ENCODE results near the gene CTSF.
A peak's percentile ranks its signal among the peaks of the same experiment; 100 is the strongest.
"Not testable (repeated sequence)": the region's sequence is repeated elsewhere in the genome, so short reads cannot be mapped to it uniquely, and the experiment has no call there.

The CTSF gene

GRCh38 chr11:66568124-66568916, at the start of gene CTSF:
Gene CTSF (minus strand): TSS chr11:66568606. CDS start chr11:66568486, 120 bp downstream.
- H3K4me1 Mint-ChIP-seq (ENCODE audit: low read depth): peaks cover 12% of the 10 kb centered on the region
- peak within 1 kb of the TSS; percentile 67 for H3K27ac Mint-ChIP-seq
- H3K9me3 Mint-ChIP-seq: no peaks in the 10 kb centered on the region
- H3K27me3 Mint-ChIP-seq: no peaks in the 10 kb centered on the region
- no peaks in the 10 kb centered on the region for H3K36me3 Mint-ChIP-seq (ENCODE audit: low read depth)
- DNase-seq: peak; percentile 82
- H3K4me3 Mint-ChIP-seq: peak within 1 kb of the TSS; percentile 68

- H3K9me3 Mint-ChIP-seq: no peaks in the 10 kb centered on the region
- H3K27ac Mint-ChIP-seq: peak overlapping the region; percentile 100
- H3K36me3 Mint-ChIP-seq (ENCODE audit: low read depth): peaks cover 69% of the 10 kb centered on the region
- H3K4me1 Mint-ChIP-seq (ENCODE audit: low read depth): peaks cover 47% of the 10 kb centered on the region
- no peaks in the 10 kb centered on the region for H3K27me3 Mint-ChIP-seq
- DNase-seq: no peak
- H3K4me3 Mint-ChIP-seq: peak overlapping the region; percentile 99
Measured at GRCh38 chr11:66617155-66617834, 48.9 kb upstream of the CTSF start.

- DNase-seq: peak; percentile 98
- Mint-ChIP-seq H3K4me3 (peak within 1 kb of the TSS; percentile 99), H3K27ac (peak within 1 kb of the TSS; percentile 100), H3K4me1 (ENCODE audit: low read depth) (peaks cover 40% of the 10 kb centered on the region), H3K9me3 (no peaks in the 10 kb centered on the region), H3K36me3 (ENCODE audit: low read depth) (peaks cover 61% of the 10 kb centered on the region), H3K27me3 (no peaks in the 10 kb centered on the region)
Measured at GRCh38 chr11:66616379-66617154, 48.2 kb upstream of the CTSF start, which contains the start of gene RBM14. Gene RBM14 (plus strand): TSS chr11:66616630. CDS start chr11:66616721, 91 bp downstream.

- Mint-ChIP-seq H3K36me3 (ENCODE audit: low read depth) (peaks cover 39% of the 10 kb centered on the region), H3K4me1 (ENCODE audit: low read depth) (peaks cover 31% of the 10 kb centered on the region), H3K27me3 (no peaks in the 10 kb centered on the region), H3K27ac (no peak overlapping the region), H3K4me3 (no peak overlapping the region), H3K9me3 (no peaks in the 10 kb centered on the region)
- no peak for DNase-seq
Measured at GRCh38 chr11:66614073-66614472, 45.7 kb upstream of the CTSF start.

- peaks cover 20% of the 10 kb centered on the region for H3K4me1 Mint-ChIP-seq (ENCODE audit: low read depth)
- DNase-seq: no peak
Measured at GRCh38 chr11:66612458-66612857, 44.1 kb upstream of the CTSF start.

GRCh38 chr11:66609721-66610617, 41.6 kb upstream of the CTSF start:
- Mint-ChIP-seq H3K4me1 (ENCODE audit: low read depth) (peaks cover 10% of the 10 kb centered on the region), H3K27me3 (no peaks in the 10 kb centered on the region), H3K4me3 (no peak overlapping the region), H3K27ac (peak overlapping the region; percentile 31), H3K9me3 (no peaks in the 10 kb centered on the region), H3K36me3 (ENCODE audit: low read depth) (peaks cover 17% of the 10 kb centered on the region)
- DNase-seq: no peak

More at GRCh38 chr11:66612458-66612857, 44.1 kb upstream of the CTSF start:
- Mint-ChIP-seq H3K4me3 (no peak overlapping the region), H3K36me3 (ENCODE audit: low read depth) (peaks cover 25% of the 10 kb centered on the region), H3K27ac (no peak overlapping the region), H3K9me3 (no peaks in the 10 kb centered on the region), H3K27me3 (no peaks in the 10 kb centered on the region)

- no peak overlapping the region for H3K27ac Mint-ChIP-seq
- peaks cover 10% of the 10 kb centered on the region for H3K4me1 Mint-ChIP-seq (ENCODE audit: low read depth)
- H3K9me3 Mint-ChIP-seq: no peaks in the 10 kb centered on the region
- no peak overlapping the region for H3K4me3 Mint-ChIP-seq
- no peak for DNase-seq
- peaks cover 28% of the 10 kb centered on the region for H3K36me3 Mint-ChIP-seq (ENCODE audit: low read depth)
- H3K27me3 Mint-ChIP-seq: no peaks in the 10 kb centered on the region
Measured at GRCh38 chr11:66607126-66607834, 38.9 kb upstream of the CTSF start.

GRCh38 chr11:66606608-66607007, 38.2 kb upstream of the CTSF start:
- H3K27ac Mint-ChIP-seq; H3K4me1 Mint-ChIP-seq (ENCODE audit: low read depth); H3K27me3 Mint-ChIP-seq; DNase-seq; H3K4me3 Mint-ChIP-seq; H3K9me3 Mint-ChIP-seq: not testable (repeated sequence)
- peaks cover 33% of the 10 kb centered on the region for H3K36me3 Mint-ChIP-seq (ENCODE audit: low read depth)

GRCh38 chr11:66604155-66604554, 35.7 kb upstream of the CTSF start:
- no peak for DNase-seq

GRCh38 chr11:66603072-66603471, 34.7 kb upstream of the CTSF start:
- H3K27me3 Mint-ChIP-seq: no peaks in the 10 kb centered on the region
- DNase-seq: no peak
- no peaks in the 10 kb centered on the region for H3K9me3 Mint-ChIP-seq
- no peak overlapping the region for H3K27ac Mint-ChIP-seq
- no peaks in the 10 kb centered on the region for H3K4me1 Mint-ChIP-seq (ENCODE audit: low read depth)
- no peak overlapping the region for H3K4me3 Mint-ChIP-seq
- H3K36me3 Mint-ChIP-seq (ENCODE audit: low read depth): peaks cover 62% of the 10 kb centered on the region

More at GRCh38 chr11:66604155-66604554, 35.7 kb upstream of the CTSF start:
- H3K27ac Mint-ChIP-seq: no peak overlapping the region
- H3K36me3 Mint-ChIP-seq (ENCODE audit: low read depth): peaks cover 56% of the 10 kb centered on the region
- H3K27me3 Mint-ChIP-seq: no peaks in the 10 kb centered on the region
- H3K4me3 Mint-ChIP-seq: no peak overlapping the region
- H3K4me1 Mint-ChIP-seq (ENCODE audit: low read depth): no peaks in the 10 kb centered on the region
- H3K9me3 Mint-ChIP-seq: no peaks in the 10 kb centered on the region

GRCh38 chr11:66600631-66601233, 32.3 kb upstream of the CTSF start:
- H3K4me1 Mint-ChIP-seq (ENCODE audit: low read depth): no peaks in the 10 kb centered on the region
- peaks cover 53% of the 10 kb centered on the region for H3K36me3 Mint-ChIP-seq (ENCODE audit: low read depth)
- H3K27ac Mint-ChIP-seq: peak overlapping the region; percentile 34
- DNase-seq: no peak
- no peaks in the 10 kb centered on the region for H3K27me3 Mint-ChIP-seq
- H3K9me3 Mint-ChIP-seq: no peaks in the 10 kb centered on the region
- no peak overlapping the region for H3K4me3 Mint-ChIP-seq

GRCh38 chr11:66600219-66600618, 31.8 kb upstream of the CTSF start:
- Mint-ChIP-seq H3K27me3 (no peaks in the 10 kb centered on the region), H3K4me3 (no peak overlapping the region), H3K36me3 (ENCODE audit: low read depth) (peaks cover 47% of the 10 kb centered on the region), H3K27ac (no peak overlapping the region), H3K4me1 (ENCODE audit: low read depth) (peaks cover 5% of the 10 kb centered on the region), H3K9me3 (no peaks in the 10 kb centered on the region)
- no peak for DNase-seq

- no peak for DNase-seq
- H3K27ac Mint-ChIP-seq: no peak overlapping the region
- peaks cover 11% of the 10 kb centered on the region for H3K4me1 Mint-ChIP-seq (ENCODE audit: low read depth)
- H3K9me3 Mint-ChIP-seq: no peaks in the 10 kb centered on the region
- H3K4me3 Mint-ChIP-seq: no peak overlapping the region
- H3K36me3 Mint-ChIP-seq (ENCODE audit: low read depth): peaks cover 37% of the 10 kb centered on the region
- no peaks in the 10 kb centered on the region for H3K27me3 Mint-ChIP-seq
Measured at GRCh38 chr11:66598993-66599392, 30.6 kb upstream of the CTSF start.
